ENCODE data around the gene APBB3. TPM values are rescaled to one million over a fixed set of nuclear protein-coding genes. Genes with fewer than 3 reads are reported as not detected.

The APBB3 gene
- total RNA-seq, 1 donor from 2014 or later: 61.4 TPM

DNA sequence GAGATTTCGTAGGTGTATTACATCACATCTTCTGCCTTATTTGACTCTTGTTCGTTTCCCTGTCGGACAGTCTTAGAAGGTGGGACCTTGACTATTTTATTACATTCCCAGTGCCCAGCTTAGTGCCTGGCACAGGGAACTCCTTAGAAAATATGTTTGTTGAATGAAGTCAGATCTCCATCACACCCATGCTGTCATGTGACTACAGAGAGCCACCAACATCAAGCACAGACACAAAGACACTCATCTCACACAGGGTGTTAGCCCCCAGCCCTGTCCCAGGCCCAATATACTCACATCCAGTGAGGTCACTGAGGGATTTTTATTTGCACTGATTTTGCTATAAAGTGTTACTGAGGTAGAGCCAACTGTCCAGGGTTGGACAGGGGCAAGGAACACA, 6.4 kb downstream of the APBB3 start:
- H3K27me3 Mint-ChIP-seq: no peaks in the 10 kb centered on the region
- TF ChIP-seq, protein P1, sequence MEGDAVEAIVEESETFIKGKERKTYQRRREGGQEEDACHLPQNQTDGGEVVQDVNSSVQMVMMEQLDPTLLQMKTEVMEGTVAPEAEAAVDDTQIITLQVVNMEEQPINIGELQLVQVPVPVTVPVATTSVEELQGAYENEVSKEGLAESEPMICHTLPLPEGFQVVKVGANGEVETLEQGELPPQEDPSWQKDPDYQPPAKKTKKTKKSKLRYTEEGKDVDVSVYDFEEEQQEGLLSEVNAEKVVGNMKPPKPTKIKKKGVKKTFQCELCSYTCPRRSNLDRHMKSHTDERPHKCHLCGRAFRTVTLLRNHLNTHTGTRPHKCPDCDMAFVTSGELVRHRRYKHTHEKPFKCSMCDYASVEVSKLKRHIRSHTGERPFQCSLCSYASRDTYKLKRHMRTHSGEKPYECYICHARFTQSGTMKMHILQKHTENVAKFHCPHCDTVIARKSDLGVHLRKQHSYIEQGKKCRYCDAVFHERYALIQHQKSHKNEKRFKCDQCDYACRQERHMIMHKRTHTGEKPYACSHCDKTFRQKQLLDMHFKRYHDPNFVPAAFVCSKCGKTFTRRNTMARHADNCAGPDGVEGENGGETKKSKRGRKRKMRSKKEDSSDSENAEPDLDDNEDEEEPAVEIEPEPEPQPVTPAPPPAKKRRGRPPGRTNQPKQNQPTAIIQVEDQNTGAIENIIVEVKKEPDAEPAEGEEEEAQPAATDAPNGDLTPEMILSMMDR (conservative IDR thresholded peaks at IDR 0.05): no peak
- DNase-seq (ENCODE audit: extremely low spot score, unreplicated experiment): no peak
- H3K4me1 Mint-ChIP-seq (ENCODE audit: unreplicated experiment): peaks cover 30% of the 10 kb centered on the region
- H3K9me3 Mint-ChIP-seq: no peaks in the 10 kb centered on the region
- peak overlapping the region; percentile 86 for H3K27ac Mint-ChIP-seq
- peak overlapping the region; percentile 95 for H3K4me3 Mint-ChIP-seq
- H3K36me3 Mint-ChIP-seq: peaks cover 29% of the 10 kb centered on the region

DNA sequence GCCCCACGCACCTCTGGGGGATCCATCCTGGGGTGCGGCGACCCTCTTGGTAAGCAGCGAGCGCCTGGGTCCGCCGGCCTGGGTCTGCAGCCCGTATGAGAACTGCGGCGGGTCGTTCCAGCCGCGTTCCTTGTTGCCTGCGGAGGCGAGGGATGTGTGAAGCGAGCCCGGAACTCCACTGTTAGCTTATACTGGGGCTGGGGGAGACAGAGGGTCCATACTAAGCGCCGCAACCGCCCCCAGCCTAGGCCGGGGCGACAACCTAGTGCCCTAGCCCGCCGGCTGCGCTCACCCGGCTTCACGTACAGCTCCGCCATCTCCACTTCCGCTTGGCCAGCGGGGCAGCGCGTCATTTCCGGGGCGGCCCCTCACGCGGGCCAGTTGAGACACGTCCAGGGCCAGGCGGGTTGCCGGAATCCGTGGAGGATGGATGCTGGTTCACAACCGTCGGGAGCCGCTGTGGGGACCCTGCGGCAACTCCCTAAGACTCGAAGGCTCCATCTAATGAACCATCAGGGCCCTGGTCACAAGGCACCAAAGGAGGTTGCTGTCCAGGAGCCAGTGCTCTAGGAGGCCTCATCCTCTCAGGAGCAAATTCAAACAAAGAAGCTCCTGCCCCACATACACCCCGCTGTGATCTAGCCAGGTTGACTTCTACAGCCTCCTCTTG, 7.1 kb downstream of the APBB3 start, which contains the start of gene SRA1:
Gene SRA1, minus strand, starts transcription at position 338 of the 670 bp plus-strand sequence. Its CDS starts 21 bp downstream, at position 317.
- Mint-ChIP-seq H3K9me3 (no peaks in the 10 kb centered on the region), H3K27ac (peak within 1 kb of the TSS; percentile 86), H3K27me3 (no peaks in the 10 kb centered on the region), H3K4me3 (peak within 1 kb of the TSS; percentile 95), H3K4me1 (ENCODE audit: unreplicated experiment) (peaks cover 30% of the 10 kb centered on the region), H3K36me3 (peaks cover 29% of the 10 kb centered on the region)
- peak; percentile 93 for DNase-seq (ENCODE audit: extremely low spot score, unreplicated experiment)
- TF ChIP-seq, protein P1 (conservative IDR thresholded peaks at IDR 0.05): no peak

DNA sequence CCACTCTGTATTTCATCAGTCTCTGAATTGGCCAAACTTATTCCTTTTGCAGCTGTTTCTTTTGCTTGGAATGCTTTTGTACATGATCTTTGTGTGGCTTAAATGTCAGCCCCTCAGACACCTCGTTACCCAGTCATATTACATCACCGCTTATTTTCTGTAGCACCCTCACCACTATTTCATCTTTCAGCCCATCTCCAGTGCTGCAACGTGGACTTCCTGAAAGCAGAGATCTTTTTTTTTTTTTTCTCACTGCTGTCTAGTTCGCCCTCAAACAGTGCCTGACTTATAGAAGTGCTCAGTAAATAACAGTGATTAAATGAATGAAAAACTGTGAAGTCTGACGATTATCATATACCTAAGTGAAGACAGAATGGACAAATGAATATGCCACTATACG, 8.0 kb downstream of the APBB3 start:
- TF ChIP-seq, protein P1 (conservative IDR thresholded peaks at IDR 0.05): no peak
- Mint-ChIP-seq H3K9me3 (no peaks in the 10 kb centered on the region), H3K4me1 (ENCODE audit: unreplicated experiment) (peaks cover 30% of the 10 kb centered on the region), H3K36me3 (peaks cover 29% of the 10 kb centered on the region), H3K4me3 (peak overlapping the region; percentile 95), H3K27ac (peak overlapping the region; percentile 86), H3K27me3 (no peaks in the 10 kb centered on the region)
- DNase-seq (ENCODE audit: extremely low spot score, unreplicated experiment): no peak

DNA sequence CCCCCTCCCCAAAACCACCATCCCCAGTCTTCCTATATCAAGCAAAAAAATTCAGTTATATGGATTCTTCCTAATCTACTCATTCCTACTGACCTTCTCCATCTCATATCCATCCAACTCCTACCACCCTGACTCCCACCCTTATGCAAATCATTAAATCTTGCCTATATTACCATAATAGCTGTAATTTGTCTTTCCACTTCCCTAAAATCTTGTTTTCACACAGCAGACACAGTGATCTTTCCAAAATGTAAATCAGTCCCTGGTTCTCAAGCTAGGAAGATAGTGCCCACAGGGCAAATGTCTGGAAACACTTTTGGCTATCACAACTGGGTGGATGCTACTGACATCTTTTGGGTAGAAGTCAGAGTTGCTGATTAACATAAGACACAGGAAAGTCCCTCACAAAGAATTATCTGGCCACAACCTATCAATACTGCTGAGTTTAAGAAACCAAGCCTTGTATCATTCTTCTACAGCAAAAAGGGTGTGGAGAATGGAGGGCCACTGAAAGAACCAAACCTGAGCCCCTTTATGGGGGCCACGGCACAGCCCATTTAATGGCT, 8.6 kb downstream of the APBB3 start:
- Mint-ChIP-seq H3K27me3 (no peaks in the 10 kb centered on the region), H3K36me3 (peaks cover 26% of the 10 kb centered on the region), H3K4me3 (peak overlapping the region; percentile 95), H3K4me1 (ENCODE audit: unreplicated experiment) (peaks cover 30% of the 10 kb centered on the region), H3K9me3 (no peaks in the 10 kb centered on the region), H3K27ac (peak overlapping the region; percentile 86)
- DNase-seq (ENCODE audit: extremely low spot score, unreplicated experiment): no peak
- TF ChIP-seq, protein P1 (conservative IDR thresholded peaks at IDR 0.05): no peak

DNA sequence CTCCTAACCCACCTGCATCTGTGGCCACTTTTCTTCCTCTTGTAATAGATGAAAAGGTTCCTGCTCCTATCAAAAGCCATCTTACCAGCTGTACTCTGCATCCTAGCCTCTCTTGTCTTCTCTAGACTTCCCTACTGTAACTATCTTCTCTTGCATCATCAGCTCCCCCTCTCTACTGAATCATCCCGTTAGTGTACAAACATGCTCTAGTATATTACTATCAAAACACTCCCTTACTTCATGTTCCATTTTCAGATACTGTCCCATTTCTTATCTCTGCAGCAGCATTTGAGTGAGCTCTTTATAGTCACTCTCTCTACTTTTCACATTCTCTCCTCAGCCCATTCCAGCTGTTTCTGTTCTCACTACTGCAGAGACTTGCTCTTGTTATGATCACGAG, 9.9 kb downstream of the APBB3 start:
- H3K27me3 Mint-ChIP-seq: no peaks in the 10 kb centered on the region
- no peaks in the 10 kb centered on the region for H3K9me3 Mint-ChIP-seq
- peak overlapping the region; percentile 0 for H3K4me3 Mint-ChIP-seq
- H3K4me1 Mint-ChIP-seq (ENCODE audit: unreplicated experiment): peaks cover 30% of the 10 kb centered on the region
- H3K27ac Mint-ChIP-seq: peak overlapping the region; percentile 1
- no peak for DNase-seq (ENCODE audit: extremely low spot score, unreplicated experiment)
- TF ChIP-seq, protein P1 (conservative IDR thresholded peaks at IDR 0.05): no peak
- peaks cover 23% of the 10 kb centered on the region for H3K36me3 Mint-ChIP-seq
